Heart right ventricle (tissue), 16 donors: ENCODE data around the gene UBE4A. TPM values are rescaled to one million over a fixed set of nuclear protein-coding genes. Genes with fewer than 3 reads are reported as not detected.

ENCODE experiments used
- ATAC-seq, 8 donors: fragments of 200-7000 bp; cut with Tn5 transposase; one replicate each; pipeline ENCODE4 v1.9.1; 2020; ENCODE audit warnings: mild to moderate bottlenecking in 8 of 8, moderate library complexity in 8 of 8, moderate number of reproducible peaks in 1 of 8
- DNase-seq, 2 donors: peaks; one replicate each; pipeline ENCODE4 v3.0.0-alpha.2; 2020
- H3K27ac ChIP-seq, 10 donors: fragments of 200-600 bp; sonication (generic) in 2 of 10; one replicate each; pipeline versions ENCODE4 v1.5.0 to v1.8.0; 2020 to 2022; ENCODE audit warnings: mild to moderate bottlenecking in 3 of 10
- H3K27me3 ChIP-seq, 7 donors: fragments of 200-600 bp; one replicate each; pipeline ENCODE4 v1.8.0; 2021 to 2022; ENCODE audit warnings: mild to moderate bottlenecking in 2 of 7
- H3K36me3 ChIP-seq, 9 donors: fragments of 200-600 bp; sonication (generic) in 1 of 9; one replicate each; pipeline versions ENCODE4 v1.5.0 to v1.8.0; 2020 to 2022; ENCODE audit warnings: mild to moderate bottlenecking in 2 of 9
- H3K4me1 ChIP-seq, 9 donors: fragments of 200-600 bp; sonication (generic) in 1 of 9; one replicate each; pipeline versions ENCODE4 v1.5.0 to v1.8.0; 2020 to 2022; ENCODE audit warnings: mild to moderate bottlenecking in 4 of 9
- H3K4me3 ChIP-seq, 10 donors: fragments of 200-600 bp; sonication (generic) in 2 of 10; one replicate each; pipeline versions ENCODE4 v1.5.0 to v1.8.0; 2020 to 2022; ENCODE audit warnings: mild to moderate bottlenecking in 7 of 10, moderate library complexity in 2 of 10
- H3K9me3 ChIP-seq, 11 donors: fragments of 200-600 bp in 10 of 11; sonication (generic) in 2 of 11; one replicate each; pipeline versions ENCODE4 v1.5.0 to v1.8.0; 2013 to 2022; ENCODE audit warnings: mild to moderate bottlenecking in 2 of 11, control low read depth in 1 of 11, moderate library complexity in 1 of 11
- CTCF ChIP-seq, 9 donors: fragments of 200-600 bp; sonication (generic) in 2 of 9; IDR thresholded peaks; one replicate each; pipeline versions ENCODE4 v1.5.0 to v1.8.0; 2021 to 2022; ENCODE audit warnings: antibody characterized with exemption in 9 of 9, mild to moderate bottlenecking in 5 of 9, moderate library complexity in 1 of 9
- WGBS, 2 donors: extraction: QIAGEN DNeasy Blood & Tissue Kit; methylation state at CpG; one replicate each; pipeline ENCODE4 v1.1.7; 2013; ENCODE audit warnings: inconsistent platforms in 1 of 2; 5-methylcytosine and 5-hydroxymethylcytosine counted together
- intact Hi-C, 10 donors: fragments of 100-400 bp; cut with DNase I; formaldehyde crosslinking; loops; one replicate each; pipeline versions ENCODE4 v1.11.1 to v1.14.2; 2022
- polyA plus RNA-seq, 2 donors: library from polyadenylated mRNA; stranded (reverse); fragments of 200-250 nt; gene quantifications; one replicate each; pipeline ENCODE4 v1.2.3, GENCODE V29; 2013
- total RNA-seq, 10 donors: library from RNA; stranded (reverse); fragmentation: NEBNext Ultra II Directional in 3 of 10; extraction: Animal tissue kit (Norgen Biotek cat#: 25700) in 3 of 10; gene quantifications; one replicate each; pipeline versions ENCODE4 v1.2.1 to v1.2.4, GENCODE V29; 2021 to 2023
- donor health status: Arrhythmogenic right ventricular cardiomyopathy.
- donor health status: ischemic (EF 13 %, LVEDD 7.1; RV severe dilation, severe dysfunction).
- donor health status: healthy with polysubstance abuse.
- donor health status: DM: no; HTN: yes; CAD: no.
- donor health status: DM: no; HTN: no; CAD: no.
- donor health status: ischemic (EF 25% LVEDD 6.9; RV normal size, moderate dysfunction).
- donor health status: ischemic (EF 25% LVEDD 5.7; RV mildly dilated, moderate dysfunction).
- donor health status: healthy.
- donor health status: DM: yes; HTN: yes; CAD: no.
- donor health status: Ischemic cardiomyopathy.
- donor health status: ischemic (EF 35%, LVEDD 5.7; RV mildly dilated, moderate dysfunction).
- donor health status: nonischemic (EF 11% LVEDD 7.7; RV severe dilation, severe dysfunction).
- donor health status: DM: yes; HTN: yes; CAD: no.
- donor health status: PGD.
- donor health status: ischemic (EF 29% LVEDD 5.4; RV normal size, mild dysfunction).
- donor health status: nonischemic (EF 23%, LVEDD 6.1; RV moderate dilation, normal function).

UBE4A gene
- total and polyA plus RNA-seq, 12 donors, result 12.7 to 46.4 (median 41.3) TPM

- H3K36me3 ChIP-seq, result peaks cover 0 to 72% (median 24%) of the 10 kb centered on the region in 9 donors
- DNase-seq (peak in 1 of 2 donors; percentile 18), ATAC-seq (peak in 1 of 8 donors; percentile 48)
- no peak overlapping the region for H3K4me3 ChIP-seq
- TF ChIP-seq CTCF (IDR thresholded peaks at IDR 0.05), result no peak
- 34 to 40% methylated on average over 7 of the region's 7 CpGs for WGBS, 2 donors
- H3K9me3 ChIP-seq, result no peaks in the 10 kb centered on the region
- H3K27ac ChIP-seq, result no peak overlapping the region
- peaks cover 3 to 77% (median 58%) of the 10 kb centered on the region in 9 donors for H3K4me1 ChIP-seq
- intact Hi-C loops, result no loop called here
- H3K27me3 ChIP-seq, result no peaks in the 10 kb centered on the region
Measured at GRCh38 chr11:118406599-118407166, 47.3 kb downstream of the UBE4A start.

- no peaks in the 10 kb centered on the region for H3K9me3 ChIP-seq
- no peaks in the 10 kb centered on the region for H3K27me3 ChIP-seq
- no peak for DNase-seq
- WGBS, 2 donors, result 44 to 54% methylated on average over 7 of the region's 7 CpGs
- TF ChIP-seq CTCF (IDR thresholded peaks at IDR 0.05), result no peak
- intact Hi-C loops, result no loop called here
- peaks cover 0 to 80% (median 24%) of the 10 kb centered on the region in 9 donors for H3K36me3 ChIP-seq
- no peak overlapping the region for H3K4me3 ChIP-seq
- peak overlapping the region in 7 of 10 donors; percentile 7 to 65 (median 38) for H3K27ac ChIP-seq
- H3K4me1 ChIP-seq, result peaks cover 3 to 46% (median 30%) of the 10 kb centered on the region in 9 donors
- peak in 7 of 8 donors; percentile 25 to 81 (median 63) for ATAC-seq
Measured at GRCh38 chr11:118410055-118410745, 50.8 kb downstream of the UBE4A start.

GRCh38 chr11:118411530-118411929 lies 52.1 kb downstream of the UBE4A start:
- Histone ChIP-seq H3K9me3 (no peaks in the 10 kb centered on the region), H3K4me1 (peaks cover 0 to 46% (median 25%) of the 10 kb centered on the region in 9 donors), H3K27me3 (no peaks in the 10 kb centered on the region), H3K36me3 (peaks cover 0 to 67% (median 21%) of the 10 kb centered on the region in 9 donors), H3K27ac (peak overlapping the region in 1 of 10 donors; percentile 65), H3K4me3 (no peak overlapping the region)
- intact Hi-C loops, result no loop called here
- no peak for TF ChIP-seq CTCF (IDR thresholded peaks at IDR 0.05)
- no peak for DNase-seq
- ATAC-seq, result no peak
- 81 to 94% methylated on average over 4 of the region's 4 CpGs for WGBS, 2 donors

- Histone ChIP-seq H3K36me3 (peaks cover 0 to 54% (median 10%) of the 10 kb centered on the region in 9 donors), H3K4me3 (no peak overlapping the region), H3K27me3 (no peaks in the 10 kb centered on the region), H3K9me3 (no peaks in the 10 kb centered on the region), H3K27ac (no peak overlapping the region), H3K4me1 (peaks cover 0 to 33% (median 19%) of the 10 kb centered on the region in 9 donors)
- TF ChIP-seq CTCF (IDR thresholded peaks at IDR 0.05), result no peak
- intact Hi-C loops, result no loop called here
- ATAC-seq (no peak), DNase-seq (no peak)
- WGBS, 2 donors, result 63 to 64% methylated on average over 1 of the region's 1 CpG
Measured at GRCh38 chr11:118412921-118413320, 53.5 kb downstream of the UBE4A start.
